K562 (cell line): ENCODE measurements around the gene BICDL1. TPM values are rescaled to one million over a fixed set of nuclear protein-coding genes. Genes with fewer than 3 reads are reported as not detected.

ENCODE experiments used
- ARID2 ChIP-seq: fragments of 450-650 bp; IDR thresholded peaks from 2 replicates; pipeline ENCODE4 v1.6.1; 2017; ENCODE audit warnings: antibody characterized with exemption, mild to moderate bottlenecking
- ARID3B ChIP-seq: fragments of 250-450 bp; sonication (Bioruptor Pico); IDR thresholded peaks from 2 replicates; pipeline ENCODE4 v1.4.0; 2020; ENCODE audit warnings: borderline replicate concordance
- BRD4 ChIP-seq: fragments of 200-600 bp; sonication (generic); IDR thresholded peaks from 2 replicates; pipeline ENCODE4 v1.6.1; 2017; ENCODE audit warnings: inconsistent platforms
- CBX1 ChIP-seq: sonication (generic); IDR thresholded peaks from 2 replicates; pipeline ENCODE4 v1.6.1; 2016; ENCODE audit warnings: antibody characterized with exemption, low read depth, mild to moderate bottlenecking
- CCAR2 ChIP-seq: fragments of 200-400 bp; formaldehyde crosslinking; IDR thresholded peaks from 2 replicates; pipeline ENCODE4 v1.6.1; 2017; ENCODE audit warnings: mild to moderate bottlenecking, low read depth, low read length
- CREB3L1 ChIP-seq: fragments of 450-650 bp; IDR thresholded peaks from 2 replicates; pipeline ENCODE4 v1.6.1; 2014; ENCODE audit warnings: low read depth, mild to moderate bottlenecking, moderate library complexity, borderline replicate concordance
- E2F1 ChIP-seq: sonication (generic); formaldehyde crosslinking; IDR thresholded peaks from 2 replicates; pipeline ENCODE4 v1.8.1; 2023; ENCODE audit warnings: mild to moderate bottlenecking, missing genetic modification reagents, moderate library complexity
- ERF ChIP-seq: fragments of 450-650 bp; formaldehyde crosslinking; IDR thresholded peaks from 2 replicates; pipeline ENCODE4 v1.4.0; 2020; ENCODE audit warnings: mild to moderate bottlenecking, mixed read lengths
- FOXP1 ChIP-seq: sonication (generic); formaldehyde crosslinking; IDR thresholded peaks from 2 replicates; pipeline ENCODE4 v1.8.0; 2022; ENCODE audit warnings: mild to moderate bottlenecking, missing genetic modification reagents
- GATAD2A ChIP-seq: fragments of 450-650 bp; IDR thresholded peaks from 2 replicates; pipeline ENCODE4 v1.6.1; 2017
- HCFC1 ChIP-seq: IDR thresholded peaks from 2 replicates; pipeline ENCODE4 v1.6.1; 2012; ENCODE audit warnings: low read depth, low read length, improper control_type of control experiment
- PTBP1 ChIP-seq: fragments of 200-400 bp; formaldehyde crosslinking; IDR thresholded peaks from 2 replicates; pipeline ENCODE4 v1.6.1; 2017; ENCODE audit warnings: low read depth, low read length
- RBM17 ChIP-seq: fragments of 200-400 bp; formaldehyde crosslinking; IDR thresholded peaks from 2 replicates; pipeline ENCODE4 v1.6.1; 2017; ENCODE audit warnings: low read depth, mild to moderate bottlenecking, low read length, borderline replicate concordance
- SMC3 ChIP-seq: conservative IDR thresholded peaks from 2 replicates; pipeline ENCODE4 v1.6.1; 2011; ENCODE audit warnings: low read depth, low read length, improper control_type of control experiment; ENCODE audit not compliant: insufficient read depth
- SREBF1 ChIP-seq: fragments of 150-350 bp; IDR thresholded peaks from 2 replicates; pipeline ENCODE4 v1.6.1; 2014; ENCODE audit warnings: antibody characterized with exemption, low read depth, low read length, borderline replicate concordance
- TSC22D4 ChIP-seq: fragments of 450-650 bp; IDR thresholded peaks from 2 replicates; pipeline ENCODE4 v1.6.1; 2016; ENCODE audit warnings: missing genetic modification characterization, missing biosample characterization, control low read depth
- XRCC4 ChIP-seq: IDR thresholded peaks from one replicate; pipeline ENCODE4 v1.6.1; 2011; ENCODE audit not compliant: insufficient read depth, insufficient read length; ENCODE audit errors: extremely low read depth
- ZFP1 ChIP-seq: fragments of 450-650 bp; formaldehyde crosslinking; IDR thresholded peaks from 2 replicates; pipeline ENCODE4 v1.4.0; 2020; ENCODE audit warnings: mild to moderate bottlenecking, mixed read lengths
- ZKSCAN3 ChIP-seq: fragments of 250-450 bp; sonication (Bioruptor Pico); IDR thresholded peaks from 2 replicates; pipeline ENCODE4 v1.4.0; 2020
- ZNF696 ChIP-seq: fragments of 250-450 bp; sonication (Bioruptor Pico); conservative IDR thresholded peaks from 2 replicates; pipeline ENCODE4 v1.4.0; 2020; ENCODE audit warnings: mild to moderate bottlenecking, moderate library complexity
- polyA plus RNA-seq, 8 experiments: library from polyadenylated mRNA; depleted of rRNA in 4 of 8; stranded (reverse) in 5 of 8; unstranded in 3 of 8; fragments of >200 nt; fragmentation: Nextera tagmentation in 2 of 8; fragmentation: Illumina TruSeq in 1 of 8; extraction: Ambion mirVana in 2 of 8; extraction: Trizol in 1 of 8; gene quantifications; 2 replicates each; pipeline versions ENCODE4 v1.2.1 to v1.2.3, GENCODE V29; 2011 to 2014; ENCODE audit warnings: inconsistent platforms in 1 of 8, missing spikeins in 1 of 8
- total RNA-seq, 7 experiments: library from RNA; depleted of rRNA in 6 of 7; stranded (reverse); fragments of >200 nt in 6 of 7; fragmentation: Illumina TruSeq in 2 of 7; extraction: Trizol in 2 of 7; gene quantifications; 2 replicates each; pipeline versions ENCODE4 v1.2.1 to v1.2.3, GENCODE V29; 2011 to 2021; ENCODE audit warnings: low replicate concordance in 1 of 7

BICDL1 gene
- total and polyA plus RNA-seq, 9 of the 15 experiments (the other 6 are each of a cell fraction or from before 2014, with no cell fraction given): 0.06 to 2.0 (median 0.58) TPM

- TF ChIP-seq ARID3B (CRISPR knock-in tag) (no peak), E2F1 (CRISPR knock-in tag) (0 out of 2 replicates have a peak, but pooled peaks have one; percentile 41), SREBF1 (peak; percentile 70; the same call in 1 of the 2 replicates), CREB3L1 (no peak; the same call in 1 of the 2 replicates), ERF (CRISPR knock-in tag) (no peak), ZKSCAN3 (CRISPR knock-in tag) (no peak), SMC3 (peak; percentile 84), RBM17 (no peak), TSC22D4 (no peak), PTBP1 (no peak), CBX1 (0 out of 2 replicates have a peak, but pooled peaks have one; percentile 33), GATAD2A (no peak), ZNF696 (CRISPR knock-in tag) (no peak), ARID2 (no peak), ZFP1 (CRISPR knock-in tag) (no peak), HCFC1 (peak; percentile 55), XRCC4 (no peak), CCAR2 (no peak), FOXP1 (CRISPR knock-in tag) (no peak), BRD4 (no peak)
Observed at GRCh38 chr12:120086801-120087621, 98.0 kb downstream of the BICDL1 start (continued).
